Limb (tissue), 2 donors: Measurements from ENCODE around the gene SYNJ2.

Source experiments
- DNase-seq, 2 donors: peaks; one replicate each; pipeline ENCODE4 v3.0.0-alpha.2; 2016; ENCODE audit errors: extremely low spot score in 2 of 2

SYNJ2 gene

GRCh38 chr6:158113802-158114201 is 132.1 kb downstream of the SYNJ2 start:
- no peak for DNase-seq

DNA sequence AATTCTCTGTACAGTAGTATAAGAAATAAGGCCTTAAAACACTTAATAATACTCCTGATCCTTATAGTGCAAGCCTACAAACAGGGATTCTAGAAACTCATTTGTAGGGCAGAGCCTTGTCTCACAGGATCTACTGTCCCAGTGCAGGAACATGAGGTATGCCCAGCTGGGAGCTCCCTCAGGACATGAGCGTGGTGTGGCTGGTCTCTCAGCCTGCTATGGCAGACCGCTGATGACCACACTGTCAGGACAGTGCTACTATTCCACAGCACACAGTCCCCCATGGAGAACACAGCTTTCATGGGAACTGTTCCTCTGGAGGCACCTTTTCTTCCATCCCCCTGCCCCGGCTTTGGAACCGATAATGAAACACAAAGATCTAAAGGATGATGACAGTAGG is 133.4 kb downstream of the SYNJ2 start:
- no peak for DNase-seq

GRCh38 chr6:158115508-158115907 is 133.8 kb downstream of the SYNJ2 start:
- DNase-seq = no peak

DNA sequence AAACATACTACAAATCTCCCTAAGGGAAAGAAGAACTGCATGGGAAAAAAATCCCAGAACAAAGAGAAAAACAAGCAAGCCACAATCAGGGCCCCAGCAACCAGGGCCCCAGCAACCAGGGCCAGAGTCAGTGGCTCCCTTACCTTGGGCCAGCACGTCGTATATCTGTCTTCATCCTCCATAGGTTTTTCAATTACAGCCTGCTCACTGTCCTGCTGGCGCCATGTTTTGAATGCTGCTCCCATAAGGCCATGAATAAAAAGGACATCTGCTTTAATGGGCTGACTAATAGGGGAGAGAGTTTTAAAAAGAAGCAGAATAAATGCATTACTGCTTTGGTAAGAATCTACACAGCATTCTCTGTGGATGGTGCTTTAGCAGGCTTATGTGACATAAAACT is 137.2 kb downstream of the SYNJ2 start:
- no peak for DNase-seq

DNA sequence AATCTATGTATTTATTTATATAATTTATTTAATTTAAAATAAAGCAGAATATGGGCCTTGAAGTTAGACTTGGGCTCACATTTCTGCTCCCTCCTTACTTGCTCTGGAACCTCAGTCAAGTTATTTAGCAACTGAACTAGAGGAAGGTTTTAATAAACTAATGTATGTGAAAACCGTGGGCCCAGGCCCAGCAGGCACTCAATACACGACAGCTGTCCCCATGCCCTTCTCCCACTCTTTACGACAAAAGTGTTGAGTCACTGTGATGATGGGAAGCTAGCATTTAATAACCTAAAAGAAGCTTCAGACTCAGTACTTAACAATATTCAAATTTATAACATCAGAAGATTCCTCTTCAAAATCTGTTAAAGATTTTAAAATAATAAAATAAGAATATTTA is 139.7 kb downstream of the SYNJ2 start:
- no peak for DNase-seq

DNA sequence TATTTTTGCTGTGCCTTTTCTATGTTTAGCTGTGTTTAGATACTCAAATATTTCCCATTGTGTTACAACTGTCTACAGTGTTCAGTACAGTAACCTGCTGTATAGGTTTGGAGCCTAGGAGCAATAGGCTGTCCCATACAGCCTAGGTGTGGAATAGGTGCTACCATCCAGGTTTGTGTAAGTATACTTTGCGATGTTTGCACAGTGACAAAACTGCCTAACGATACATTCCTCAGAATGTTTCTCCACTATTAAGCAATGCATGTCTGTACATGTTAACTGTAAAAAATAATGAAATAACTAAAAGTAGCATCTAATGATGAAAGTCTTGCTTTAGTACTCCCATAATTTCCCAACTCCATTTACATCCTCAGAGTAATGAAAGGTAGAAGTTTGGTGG is 140.4 kb downstream of the SYNJ2 start:
- no peak for DNase-seq

DNA sequence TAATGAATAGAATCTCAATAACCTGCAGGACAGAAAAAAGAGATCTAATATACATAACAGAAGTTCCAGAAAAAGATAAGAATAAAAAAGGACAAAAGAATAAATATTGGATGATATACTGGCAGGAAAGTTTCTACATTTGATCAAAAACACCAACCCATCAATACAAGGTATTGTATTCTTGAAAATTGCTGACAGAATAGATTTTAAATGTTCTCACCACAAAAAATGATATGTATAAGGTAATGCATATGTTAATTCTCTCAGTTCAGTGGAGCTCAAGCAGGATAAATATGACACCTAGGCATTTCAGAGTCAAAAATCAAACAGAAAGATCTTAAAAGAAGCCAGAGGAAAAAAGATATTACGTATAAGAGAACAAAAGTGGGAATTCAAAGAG is 142.6 kb downstream of the SYNJ2 start:
- no peak for DNase-seq

DNA sequence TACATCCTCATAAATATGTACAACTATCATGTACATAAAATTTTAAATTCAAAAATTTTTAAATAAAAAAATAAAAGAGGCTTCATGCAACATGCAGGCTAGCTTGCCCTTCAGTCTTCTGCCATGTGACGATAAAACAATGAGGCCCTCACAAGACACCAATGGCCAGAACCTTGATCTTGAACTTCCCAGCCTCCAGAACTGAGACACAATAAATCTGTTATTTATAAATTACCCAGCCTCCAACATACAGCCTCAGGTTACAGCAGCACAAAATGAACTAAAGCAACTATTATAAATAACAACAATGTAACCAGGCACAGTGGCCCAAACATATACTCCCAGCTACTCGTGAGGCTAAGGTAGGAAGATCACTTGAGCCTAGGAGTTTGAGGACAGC is 143.6 kb downstream of the SYNJ2 start:
- DNase-seq = no peak

DNA sequence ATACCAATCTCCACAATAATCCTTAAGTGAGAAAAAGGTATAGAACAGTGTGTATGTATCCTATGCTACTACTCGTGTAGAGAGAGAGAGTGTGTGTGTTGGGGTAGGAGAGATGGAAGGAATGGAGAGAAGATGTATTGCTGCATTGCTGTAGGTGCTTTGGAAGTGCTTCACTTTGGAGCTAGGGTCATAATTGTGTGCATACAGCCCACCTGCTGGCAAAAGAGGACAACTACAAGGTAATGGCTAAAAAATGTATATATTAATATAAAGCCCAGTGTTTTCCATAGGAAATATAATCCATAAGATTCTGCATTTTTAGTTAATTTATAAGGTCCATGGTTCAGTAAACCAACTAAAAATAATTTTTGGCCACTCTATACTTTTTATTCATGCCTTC is 150.3 kb downstream of the SYNJ2 start:
- peak in 1 of 2 donors; percentile 35 for DNase-seq

GRCh38 chr6:158142789-158143188 is 161.1 kb downstream of the SYNJ2 start:
- DNase-seq = no peak

GRCh38 chr6:158143700-158144099 is 162.0 kb downstream of the SYNJ2 start:
- DNase-seq = no peak
